Naive B cell (primary cell): Measurements from ENCODE around the gene THBD. TPM values are rescaled to one million over a fixed set of nuclear protein-coding genes. Genes with fewer than 3 reads are reported as not detected.
"Not testable (repeated sequence)": the region's sequence is repeated elsewhere in the genome, so short reads cannot be mapped to it uniquely, and the experiment has no call there.

ENCODE experiments used
- ATAC-seq, 2 donors: fragments of 150-1000 bp; cut with Tn5 transposase; 2 replicates each; pipeline ENCODE4 v1.10.0; 2021; ENCODE audit warnings: low read depth in 2 of 2, mild to moderate bottlenecking in 2 of 2, moderate library complexity in 2 of 2
- DNase-seq: peaks from one replicate; pipeline ENCODE4 v3.0.0; 2022
- H3K27ac Mint-ChIP-seq, 6 donors: one replicate each; pipeline ENCODE4 v1.8.0; 2020 to 2022; ENCODE audit warnings: mild to moderate bottlenecking in 6 of 6, mixed read lengths in 6 of 6, moderate library complexity in 5 of 6, inconsistent platforms in 2 of 6
- H3K27me3 Mint-ChIP-seq, 3 donors: one replicate each; pipeline ENCODE4 v1.8.0; 2021 to 2022; ENCODE audit warnings: mixed read lengths in 3 of 3, mild to moderate bottlenecking in 1 of 3
- H3K36me3 Mint-ChIP-seq, 2 donors: one replicate each; pipeline ENCODE4 v1.8.0; 2020 to 2022; ENCODE audit warnings: mixed read lengths in 2 of 2, inconsistent platforms in 1 of 2, mild to moderate bottlenecking in 1 of 2
- H3K4me1 Mint-ChIP-seq, 3 donors: one replicate each; pipeline ENCODE4 v1.8.0; 2020 to 2022; ENCODE audit warnings: mixed read lengths in 3 of 3, inconsistent platforms in 1 of 3, mild to moderate bottlenecking in 1 of 3, moderate library complexity in 1 of 3
- H3K4me3 Mint-ChIP-seq, 8 donors: one replicate each; pipeline ENCODE4 v1.8.0; 2020 to 2022; ENCODE audit warnings: mild to moderate bottlenecking in 8 of 8, mixed read lengths in 8 of 8, moderate library complexity in 8 of 8, inconsistent platforms in 2 of 8
- H3K9me3 Mint-ChIP-seq, 7 donors: one replicate each; pipeline ENCODE4 v1.8.0; 2020 to 2022; ENCODE audit warnings: mixed read lengths in 7 of 7, mild to moderate bottlenecking in 5 of 7, inconsistent platforms in 2 of 7, moderate library complexity in 1 of 7
- polyA plus RNA-seq, 6 donors: library from polyadenylated mRNA; unstranded; fragments of 300-500 nt; fragmentation: Illumina TruSeq; gene quantifications; one replicate each; pipeline ENCODE4 v1.2.3, GENCODE V29; 2021; ENCODE audit warnings: low read depth in 6 of 6

THBD gene
- polyA plus RNA-seq, 6 donors from 2014 or later: 0.19 TPM; not detected in 5

DNA sequence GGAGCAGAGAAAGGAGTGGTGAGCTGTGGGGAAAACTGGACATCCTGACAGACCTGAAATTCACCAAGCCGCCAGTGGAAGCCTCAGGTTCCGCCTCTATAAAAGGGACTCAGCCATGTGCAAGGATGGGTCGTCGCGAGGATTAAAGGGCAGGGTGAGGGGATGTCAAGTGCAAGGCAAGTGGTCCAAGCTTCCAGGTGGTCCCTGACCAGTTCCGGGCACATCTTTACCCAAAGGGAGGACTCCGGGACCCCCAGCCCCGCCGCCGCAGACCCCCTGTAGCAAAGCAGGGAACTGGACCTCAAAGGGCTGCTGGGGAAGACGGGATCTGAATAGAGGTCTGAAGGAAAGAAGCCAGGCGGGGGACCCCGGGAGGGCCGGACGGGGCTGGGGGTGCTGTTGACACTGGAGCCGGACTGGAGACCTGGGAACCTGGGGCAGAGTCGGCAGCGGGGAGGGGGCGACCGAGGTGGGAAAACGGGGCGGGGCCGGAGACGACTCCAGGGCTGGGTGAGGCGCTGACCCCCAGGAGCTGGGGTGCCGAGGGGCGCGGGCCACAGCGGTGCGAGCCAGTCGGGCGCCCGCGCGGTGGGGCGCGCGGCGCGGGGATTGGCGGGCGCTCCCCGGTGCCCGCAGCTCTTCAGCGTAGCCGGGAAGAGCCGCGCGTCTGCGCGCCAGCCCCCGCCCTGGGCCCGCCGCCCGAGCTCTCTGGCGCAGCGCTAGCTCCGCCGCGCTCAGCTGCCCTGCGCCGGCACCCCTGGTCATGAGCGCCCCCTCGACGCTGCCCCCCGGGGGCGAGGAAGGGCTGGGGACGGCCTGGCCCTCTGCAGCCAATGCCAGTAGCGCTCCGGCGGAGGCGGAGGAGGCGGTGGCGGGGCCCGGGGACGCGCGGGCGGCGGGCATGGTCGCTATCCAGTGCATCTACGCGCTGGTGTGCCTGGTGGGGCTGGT is 14.5 kb downstream of the THBD start, which contains the start of gene SSTR4:
SSTR4 (plus strand) TSS at position 592 of the 951 bp plus-strand sequence; CDS start at position 764, 172 bp downstream.
- Mint-ChIP-seq H3K4me3 (no peak within 1 kb of the TSS), H3K4me1 (no peaks in the 10 kb centered on the region), H3K27ac (peak within 1 kb of the TSS in 1 of 6 donors; percentile 37), H3K27me3 (peaks cover 33 to 58% (median 45%) of the 10 kb centered on the region in 3 donors), H3K36me3 (no peaks in the 10 kb centered on the region), H3K9me3 (peaks cover 0 to 4% (median 0%) of the 10 kb centered on the region in 7 donors)
- DNase-seq (no peak), ATAC-seq (no peak)

GRCh38 chr20:23033918-23034317 is 15.6 kb downstream of the THBD start:
- Mint-ChIP-seq H3K27ac (no peak overlapping the region), H3K4me1 (no peaks in the 10 kb centered on the region), H3K36me3 (no peaks in the 10 kb centered on the region), H3K9me3 (peaks cover 0 to 4% (median 0%) of the 10 kb centered on the region in 7 donors), H3K27me3 (peaks cover 28 to 55% (median 36%) of the 10 kb centered on the region in 3 donors), H3K4me3 (no peak overlapping the region)
- ATAC-seq: no peak
- no peak for DNase-seq

DNA sequence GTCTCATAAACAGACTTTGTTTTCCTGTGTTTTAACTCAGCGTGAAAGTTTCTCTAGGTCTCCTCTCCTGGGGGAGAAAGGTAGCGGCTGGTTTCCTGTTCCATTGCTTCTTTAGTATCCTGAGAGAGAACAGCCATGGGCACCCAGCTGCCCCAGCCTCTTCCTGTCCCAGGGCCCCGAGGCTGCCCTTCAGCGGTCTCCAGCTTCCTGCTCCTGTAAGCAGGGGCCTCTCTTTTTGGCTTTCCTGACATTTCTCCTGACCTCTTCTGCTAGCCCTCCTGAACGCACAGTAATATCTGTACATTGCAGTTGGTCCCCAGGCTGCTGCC is 16.8 kb downstream of the THBD start:
- peaks cover 26 to 48% (median 30%) of the 10 kb centered on the region in 3 donors for H3K27me3 Mint-ChIP-seq
- no peaks in the 10 kb centered on the region for H3K36me3 Mint-ChIP-seq
- peaks cover 0 to 4% (median 0%) of the 10 kb centered on the region in 7 donors for H3K9me3 Mint-ChIP-seq

GRCh38 chr20:23032056-23032749 is 17.3 kb downstream of the THBD start:
- DNase-seq (no peak), ATAC-seq (no peak)
- Mint-ChIP-seq H3K4me1 (no peaks in the 10 kb centered on the region), H3K9me3 (peaks cover 0 to 4% (median 0%) of the 10 kb centered on the region in 7 donors), H3K27me3 (peaks cover 21 to 43% (median 25%) of the 10 kb centered on the region in 3 donors), H3K4me3 (no peak overlapping the region), H3K36me3 (no peaks in the 10 kb centered on the region), H3K27ac (peak overlapping the region in 1 of 6 donors; percentile 52)

More for the DNA sequence above, 16.8 kb downstream of the THBD start:
- ATAC-seq: no peak
- DNase-seq: no peak
- Mint-ChIP-seq H3K4me3 (no peak overlapping the region), H3K27ac (no peak overlapping the region), H3K4me1 (no peaks in the 10 kb centered on the region)

GRCh38 chr20:23031346-23031745 is 18.1 kb downstream of the THBD start:
- ATAC-seq (no peak), DNase-seq (no peak)
- Mint-ChIP-seq H3K9me3 (peaks cover 0 to 4% (median 0%) of the 10 kb centered on the region in 7 donors), H3K4me1 (no peaks in the 10 kb centered on the region), H3K27ac (no peak overlapping the region), H3K27me3 (peaks cover 16 to 35% (median 19%) of the 10 kb centered on the region in 3 donors), H3K4me3 (peak overlapping the region in 1 of 8 donors; percentile 53), H3K36me3 (no peaks in the 10 kb centered on the region)

DNA sequence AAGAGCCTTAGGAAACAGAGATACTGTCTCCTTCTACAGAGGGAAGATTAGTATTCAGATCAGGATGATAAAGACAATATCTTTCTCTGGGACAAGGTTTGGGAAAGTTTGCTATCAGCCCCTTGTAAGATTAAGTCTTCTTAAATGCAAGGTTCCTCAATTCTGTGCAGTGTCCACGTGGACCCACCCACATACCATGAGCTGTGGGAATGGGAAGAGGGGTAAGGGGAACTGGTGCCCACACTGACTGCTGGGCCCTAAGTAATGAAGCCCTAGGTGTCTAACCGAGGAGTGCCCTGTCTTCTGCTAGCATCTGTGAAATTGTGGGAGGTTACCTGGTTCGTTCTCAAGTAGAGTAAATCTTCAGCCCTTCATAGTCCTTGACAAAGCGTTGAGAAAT is 20.1 kb downstream of the THBD start:
- no peaks in the 10 kb centered on the region for H3K4me1 Mint-ChIP-seq
- no peaks in the 10 kb centered on the region for H3K36me3 Mint-ChIP-seq
- no peak overlapping the region for H3K4me3 Mint-ChIP-seq
- DNase-seq (no peak), ATAC-seq (no peak)
- H3K27me3 Mint-ChIP-seq: peaks cover 15 to 21% (median 19%) of the 10 kb centered on the region in 3 donors
- H3K27ac Mint-ChIP-seq: peak overlapping the region in 1 of 6 donors; percentile 38
- peaks cover 0 to 4% (median 0%) of the 10 kb centered on the region in 7 donors for H3K9me3 Mint-ChIP-seq

DNA sequence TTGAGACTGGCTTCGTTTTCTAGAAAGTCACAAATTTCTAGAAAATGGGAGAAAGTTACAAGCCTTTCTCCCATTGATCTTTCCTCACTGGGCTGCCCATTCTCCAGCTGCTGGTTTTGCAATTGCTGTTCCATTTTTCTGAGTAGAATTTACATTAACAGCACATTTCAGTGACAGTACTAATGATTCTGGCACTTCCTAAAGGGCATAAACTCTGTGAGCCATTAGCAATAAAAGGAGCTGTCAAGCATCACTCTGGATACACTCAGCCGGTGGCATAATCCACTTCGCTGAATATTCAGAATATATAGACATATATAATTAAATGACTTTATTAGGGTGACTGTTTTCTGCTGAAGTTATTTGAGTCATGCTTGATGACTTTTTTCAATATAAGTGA is 21.1 kb downstream of the THBD start:
- H3K4me1 Mint-ChIP-seq: no peaks in the 10 kb centered on the region
- H3K9me3 Mint-ChIP-seq: peaks cover 0 to 2% (median 0%) of the 10 kb centered on the region in 7 donors
- H3K27me3 Mint-ChIP-seq: peaks cover 9 to 13% (median 12%) of the 10 kb centered on the region in 3 donors
- DNase-seq: no peak
- H3K36me3 Mint-ChIP-seq: no peaks in the 10 kb centered on the region
- no peak overlapping the region for H3K27ac Mint-ChIP-seq
- no peak for ATAC-seq
- H3K4me3 Mint-ChIP-seq: no peak overlapping the region

DNA sequence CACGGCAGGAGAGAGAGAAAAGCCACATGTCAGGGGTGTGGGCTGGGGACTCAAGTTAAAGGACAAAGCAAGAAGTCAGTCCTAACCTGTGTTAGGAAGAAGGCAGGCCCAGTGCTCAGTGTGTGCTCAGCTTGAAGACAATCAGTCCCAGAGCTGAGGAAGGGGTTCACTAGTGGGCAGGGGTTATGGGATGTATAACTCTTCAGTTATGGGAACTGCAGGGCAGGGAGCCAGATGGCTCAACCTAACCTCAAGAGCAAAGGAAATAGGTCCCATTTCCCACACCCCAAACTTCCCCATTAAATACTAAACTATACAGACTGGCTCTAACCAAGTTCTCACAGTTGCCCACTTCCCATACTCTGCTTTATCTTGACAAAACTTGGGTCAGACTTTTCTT is 21.8 kb downstream of the THBD start:
- DNase-seq (no peak), ATAC-seq (no peak)
- H3K4me3 Mint-ChIP-seq: no peak overlapping the region
- H3K27me3 Mint-ChIP-seq: peaks cover 3 to 10% (median 5%) of the 10 kb centered on the region in 3 donors
- no peak overlapping the region for H3K27ac Mint-ChIP-seq
- no peaks in the 10 kb centered on the region for H3K9me3 Mint-ChIP-seq
- H3K4me1 Mint-ChIP-seq: no peaks in the 10 kb centered on the region
- H3K36me3 Mint-ChIP-seq: no peaks in the 10 kb centered on the region

- H3K4me1 Mint-ChIP-seq, H3K27ac Mint-ChIP-seq, H3K9me3 Mint-ChIP-seq, DNase-seq, H3K27me3 Mint-ChIP-seq, ATAC-seq, H3K4me3 Mint-ChIP-seq, H3K36me3 Mint-ChIP-seq: not testable (repeated sequence)
Observed at GRCh38 chr20:23025503-23025902, 24.0 kb downstream of the THBD start.

GRCh38 chr20:23024701-23025100 is 24.8 kb downstream of the THBD start:
- no peaks in the 10 kb centered on the region for H3K36me3 Mint-ChIP-seq
- H3K4me3 Mint-ChIP-seq: no peak overlapping the region
- no peaks in the 10 kb centered on the region for H3K4me1 Mint-ChIP-seq
- DNase-seq (no peak), ATAC-seq (no peak)
- no peak overlapping the region for H3K27ac Mint-ChIP-seq
- H3K9me3 Mint-ChIP-seq: no peaks in the 10 kb centered on the region
- H3K27me3 Mint-ChIP-seq: no peaks in the 10 kb centered on the region

DNA sequence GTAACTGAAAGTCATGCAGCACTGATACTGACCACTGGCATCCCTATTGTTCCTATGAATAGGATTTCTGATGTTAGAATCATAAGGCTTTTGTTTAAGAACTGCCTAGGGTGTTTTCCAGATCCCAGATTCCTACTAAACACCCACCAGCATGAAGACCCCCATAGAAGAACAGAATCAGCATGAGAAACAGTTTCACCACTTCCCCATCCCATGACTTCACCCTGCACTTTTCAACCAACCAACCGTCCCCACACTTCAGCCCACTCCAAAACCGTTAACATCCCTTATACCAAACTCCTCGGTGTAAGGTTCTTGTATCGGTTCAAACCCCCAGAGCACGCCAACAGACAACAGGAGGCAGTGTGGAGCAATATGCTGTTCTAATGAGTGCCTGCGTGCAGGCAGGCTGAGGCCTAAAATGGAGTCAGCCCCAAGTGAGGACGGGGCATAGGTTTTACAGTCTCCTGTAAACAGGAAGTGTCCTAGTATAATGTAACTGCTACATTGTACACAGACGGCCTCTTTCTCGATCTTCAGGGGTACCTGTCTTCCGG is 25.8 kb downstream of the THBD start:
- ATAC-seq (no peak), DNase-seq (no peak)
- Mint-ChIP-seq H3K9me3 (no peaks in the 10 kb centered on the region), H3K27ac (peak overlapping the region in 1 of 6 donors; percentile 75), H3K4me3 (no peak overlapping the region), H3K27me3 (no peaks in the 10 kb centered on the region), H3K4me1 (no peaks in the 10 kb centered on the region), H3K36me3 (no peaks in the 10 kb centered on the region)

DNA sequence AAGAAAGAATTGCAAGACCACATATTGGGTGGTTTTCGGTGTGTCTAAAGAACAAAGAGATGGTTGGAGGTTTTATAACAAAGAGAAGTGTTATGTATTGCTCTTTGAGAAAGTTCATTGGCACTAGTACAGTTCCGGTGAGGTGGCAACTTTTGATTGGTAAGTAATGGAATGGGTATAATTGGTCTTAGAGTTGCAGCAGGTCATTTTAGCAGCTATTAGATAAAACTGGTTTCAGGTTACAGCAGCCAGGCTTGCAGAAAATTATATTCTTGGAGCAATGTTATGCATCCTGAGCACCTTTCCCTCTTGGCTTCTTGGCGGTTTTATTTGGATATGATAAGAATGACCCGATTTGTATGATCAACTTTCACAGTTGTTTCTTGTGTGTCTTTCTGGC is 26.6 kb downstream of the THBD start:
- Mint-ChIP-seq H3K36me3 (no peaks in the 10 kb centered on the region), H3K4me3 (no peak overlapping the region), H3K27me3 (no peaks in the 10 kb centered on the region), H3K9me3 (no peaks in the 10 kb centered on the region), H3K4me1 (no peaks in the 10 kb centered on the region), H3K27ac (no peak overlapping the region)
- DNase-seq (no peak), ATAC-seq (no peak)

DNA sequence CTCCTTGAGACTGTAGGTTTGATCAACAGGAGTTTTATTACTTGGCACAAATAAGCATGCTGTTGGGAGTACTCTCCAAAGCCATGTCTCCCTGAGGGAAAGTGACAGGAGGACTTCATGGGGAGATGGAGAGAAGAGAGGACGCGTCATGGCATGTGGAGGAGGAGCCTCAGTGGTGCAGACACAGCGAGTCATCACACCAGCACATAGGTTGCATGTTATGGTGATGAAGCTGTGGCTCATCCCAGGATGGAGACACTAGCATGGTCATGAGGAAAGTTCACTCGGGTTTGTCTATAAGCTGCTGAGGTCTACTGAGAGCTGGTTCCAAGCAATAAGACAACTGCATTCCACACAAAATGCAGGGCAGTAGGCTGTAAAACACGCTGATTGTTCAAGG is 27.5 kb downstream of the THBD start:
- Mint-ChIP-seq H3K36me3 (no peaks in the 10 kb centered on the region), H3K27me3 (no peaks in the 10 kb centered on the region), H3K4me1 (no peaks in the 10 kb centered on the region), H3K9me3 (no peaks in the 10 kb centered on the region), H3K27ac (no peak overlapping the region), H3K4me3 (no peak overlapping the region)
- DNase-seq (no peak), ATAC-seq (no peak)
